ENCODE measurements around the gene HIVEP3. TPM values are rescaled to one million over a fixed set of nuclear protein-coding genes. Genes with fewer than 3 reads are reported as not detected.

The HIVEP3 gene
- total RNA-seq, 1 donor from 2014 or later, result 0.37 TPM

GRCh38 chr1:41892301-41892781 lies 26.4 kb downstream of the HIVEP3 start:
- TF ChIP-seq EZH2phosphoT487 (IDR thresholded peaks at IDR 0.05) (no peak), CTCF (IDR thresholded peaks at IDR 0.05) (no peak), EZH2 (IDR thresholded peaks at IDR 0.05) (no peak)
- DNase-seq (ENCODE audit: low spot score), result no peak
- Mint-ChIP-seq H3K36me3 (no peaks in the 10 kb centered on the region), H3K27ac (no peak overlapping the region), H3K9me3 (no peaks in the 10 kb centered on the region), H3K27me3 (ENCODE audit: insufficient read depth, low read depth) (peaks cover 4% of the 10 kb centered on the region), H3K4me1 (peaks cover 9% of the 10 kb centered on the region), H3K4me3 (no peak overlapping the region)
- no peak overlapping the region for H2AFZ ChIP-seq (replicated peaks)
- no peak overlapping the region for H3K4me3 ChIP-seq
- no peaks in the 10 kb centered on the region for H3K79me2 ChIP-seq (ENCODE audit: low read depth)
- no peaks in the 10 kb centered on the region for H3K27me3 ChIP-seq
- no peaks in the 10 kb centered on the region for H3F3A ChIP-seq (ENCODE audit: low read depth)
- no peak overlapping the region for H3K9ac ChIP-seq
- no peak overlapping the region for H3K4me2 ChIP-seq
- H3K27ac ChIP-seq, result no peak overlapping the region
- no peaks in the 10 kb centered on the region for H3K36me3 ChIP-seq
- no peaks in the 10 kb centered on the region for H4K20me1 ChIP-seq (ENCODE audit: low read depth)
- no peaks in the 10 kb centered on the region for H3K9me3 ChIP-seq (ENCODE audit: low read depth)
- H3K4me1 ChIP-seq, result peaks cover 11% of the 10 kb centered on the region

GRCh38 chr1:41891199-41891896 lies 27.4 kb downstream of the HIVEP3 start:
- Histone ChIP-seq H3K4me2 (no peak overlapping the region), H3K9me3 (ENCODE audit: low read depth) (no peaks in the 10 kb centered on the region), H3K4me1 (peaks cover 11% of the 10 kb centered on the region), H3K4me3 (no peak overlapping the region), H3K27me3 (no peaks in the 10 kb centered on the region), H4K20me1 (ENCODE audit: low read depth) (no peaks in the 10 kb centered on the region), H3K27ac (no peak overlapping the region), H3K79me2 (ENCODE audit: low read depth) (no peaks in the 10 kb centered on the region), H2AFZ (replicated peaks) (peak overlapping the region; percentile 69), H3K9ac (no peak overlapping the region), H3F3A (ENCODE audit: low read depth) (no peaks in the 10 kb centered on the region), H3K36me3 (no peaks in the 10 kb centered on the region)
- Mint-ChIP-seq H3K36me3 (no peaks in the 10 kb centered on the region), H3K27ac (no peak overlapping the region), H3K4me1 (peaks cover 9% of the 10 kb centered on the region), H3K9me3 (no peaks in the 10 kb centered on the region), H3K27me3 (ENCODE audit: insufficient read depth, low read depth) (peaks cover 4% of the 10 kb centered on the region), H3K4me3 (no peak overlapping the region)
- peak; percentile 39 for DNase-seq (ENCODE audit: low spot score)
- TF ChIP-seq CTCF (IDR thresholded peaks at IDR 0.05), result peak; percentile 19
- no peak for TF ChIP-seq EZH2 (IDR thresholded peaks at IDR 0.05)

- H3K27ac Mint-ChIP-seq, result no peak overlapping the region
- Histone ChIP-seq H3K27me3 (no peaks in the 10 kb centered on the region), H3F3A (ENCODE audit: low read depth) (no peaks in the 10 kb centered on the region), H4K20me1 (ENCODE audit: low read depth) (no peaks in the 10 kb centered on the region), H3K27ac (no peak overlapping the region), H3K4me3 (no peak overlapping the region), H3K4me1 (peaks cover 11% of the 10 kb centered on the region), H3K9me3 (ENCODE audit: low read depth) (no peaks in the 10 kb centered on the region), H3K36me3 (no peaks in the 10 kb centered on the region), H2AFZ (replicated peaks) (no peak overlapping the region), H3K4me2 (no peak overlapping the region), H3K9ac (no peak overlapping the region), H3K79me2 (ENCODE audit: low read depth) (no peaks in the 10 kb centered on the region)
- H3K4me1 Mint-ChIP-seq, result peaks cover 9% of the 10 kb centered on the region
- peaks cover 4% of the 10 kb centered on the region for H3K27me3 Mint-ChIP-seq (ENCODE audit: insufficient read depth, low read depth)
- no peak overlapping the region for H3K4me3 Mint-ChIP-seq
- no peak for DNase-seq (ENCODE audit: low spot score)
- no peaks in the 10 kb centered on the region for H3K9me3 Mint-ChIP-seq
- no peaks in the 10 kb centered on the region for H3K36me3 Mint-ChIP-seq
- no peak for TF ChIP-seq CTCF (IDR thresholded peaks at IDR 0.05)
- TF ChIP-seq EZH2 (IDR thresholded peaks at IDR 0.05), result no peak
- no peak for TF ChIP-seq EZH2phosphoT487 (IDR thresholded peaks at IDR 0.05)
These were observed 27.9 kb downstream of the HIVEP3 start for GRCh38 chr1:41890825-41891198.
